Type B pancreatic cell (in vitro differentiated cells): ENCODE data around the gene PYGM. TPM values are rescaled to one million over a fixed set of nuclear protein-coding genes. Genes with fewer than 3 reads are reported as not detected.

Experiments
- DNase-seq: peaks from one replicate; pipeline ENCODE4 v3.0.0; 2021; ENCODE audit warnings: mixed read lengths; ENCODE audit not compliant: unreplicated experiment; ENCODE audit errors: extremely low spot score
- H3K27ac Mint-ChIP-seq: 2 replicates; pipeline ENCODE4 v1.8.0; 2021; ENCODE audit warnings: mild to moderate bottlenecking, mixed read lengths
- H3K27me3 Mint-ChIP-seq: 2 replicates; pipeline ENCODE4 v1.8.0; 2021; ENCODE audit warnings: mixed read lengths
- H3K36me3 Mint-ChIP-seq: 2 replicates; pipeline ENCODE4 v1.8.0; 2021; ENCODE audit warnings: mixed read lengths
- H3K4me1 Mint-ChIP-seq: one replicate; pipeline ENCODE4 v1.8.0; 2021; ENCODE audit warnings: mixed read lengths; ENCODE audit not compliant: unreplicated experiment
- H3K4me3 Mint-ChIP-seq: 2 replicates; pipeline ENCODE4 v1.8.0; 2021; ENCODE audit warnings: mild to moderate bottlenecking, mixed read lengths
- H3K9me3 Mint-ChIP-seq: 2 replicates; pipeline ENCODE4 v1.8.0; 2021; ENCODE audit warnings: mixed read lengths
- CTCF ChIP-seq: fragments of 200-600 bp; sonication (generic); conservative IDR thresholded peaks from 2 replicates; pipeline ENCODE4 v1.5.0; 2021; ENCODE audit warnings: antibody characterized with exemption, mild to moderate bottlenecking
- total RNA-seq: library from RNA; stranded (reverse); gene quantifications from 2 replicates; pipeline ENCODE4 v1.2.1, GENCODE V29; 2021; ENCODE audit warnings: low replicate concordance

Gene PYGM
- total RNA-seq, 1 donor from 2014 or later = 239 TPM

DNA sequence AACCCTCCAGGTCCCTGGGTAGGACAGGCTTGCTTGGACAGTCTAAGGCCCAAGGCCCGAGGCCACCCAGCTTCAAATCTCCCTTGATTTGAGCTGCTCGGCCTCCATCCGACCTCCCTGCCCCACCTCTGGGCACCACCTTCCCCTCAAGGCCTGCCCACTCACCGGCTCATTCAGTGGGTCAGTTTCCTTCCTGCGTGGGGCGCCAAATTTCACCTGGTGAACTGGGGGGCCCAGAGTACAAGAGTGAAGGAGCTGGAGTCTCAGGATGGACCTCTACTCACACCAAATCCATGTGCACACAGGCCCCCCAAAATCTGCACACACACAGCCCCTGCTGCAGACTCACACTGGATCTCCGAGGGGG lies 39.5 kb upstream of the PYGM start:
- no peak for TF ChIP-seq CTCF
- Mint-ChIP-seq H3K27me3 (no peaks in the 10 kb centered on the region), H3K27ac (no peak overlapping the region), H3K9me3 (no peaks in the 10 kb centered on the region), H3K4me1 (peaks cover 8% of the 10 kb centered on the region), H3K36me3 (no peaks in the 10 kb centered on the region), H3K4me3 (no peak overlapping the region)
- DNase-seq = no peak

DNA sequence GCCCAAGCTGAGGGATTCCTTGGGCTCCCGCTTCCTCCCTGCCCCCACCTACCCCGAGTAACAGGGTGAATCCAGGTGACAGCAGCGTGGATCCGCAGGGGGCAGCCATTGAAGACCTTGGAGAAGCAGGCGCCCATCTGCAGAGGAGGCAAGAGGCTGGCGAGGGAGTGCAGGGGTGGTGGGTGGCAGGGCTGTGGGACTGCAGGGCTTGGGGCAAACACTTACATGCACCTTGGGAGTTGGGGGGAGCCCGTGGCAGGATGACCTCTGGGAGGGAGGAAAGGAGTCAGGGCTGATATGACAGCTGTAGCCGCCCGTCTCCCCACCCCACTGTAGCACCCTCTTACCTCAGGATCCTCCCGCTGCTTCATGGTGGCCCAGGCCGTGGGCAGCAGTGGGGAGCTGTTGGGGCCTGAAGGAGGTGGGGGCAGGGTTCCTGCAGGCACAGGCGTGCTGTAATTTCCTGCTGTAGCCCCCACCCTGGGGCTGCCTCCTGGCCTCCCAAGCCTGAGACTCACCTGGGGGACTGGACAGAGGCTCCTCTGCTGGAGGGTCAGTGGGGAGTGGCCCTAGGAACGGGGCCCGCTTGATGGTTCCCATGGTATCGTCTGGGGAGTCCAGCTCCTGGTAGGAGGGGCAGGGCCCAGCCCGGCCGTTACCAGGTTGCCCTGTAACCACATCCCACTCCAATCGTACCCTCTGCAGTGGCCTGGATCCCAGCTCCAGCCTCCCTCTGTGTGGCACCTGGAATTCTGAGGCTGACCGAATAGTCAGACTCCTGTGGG lies 37.2 kb upstream of the PYGM start:
- H3K4me3 Mint-ChIP-seq = no peak overlapping the region
- no peaks in the 10 kb centered on the region for H3K4me1 Mint-ChIP-seq
- no peaks in the 10 kb centered on the region for H3K36me3 Mint-ChIP-seq
- H3K27me3 Mint-ChIP-seq = no peaks in the 10 kb centered on the region
- no peak for DNase-seq
- H3K27ac Mint-ChIP-seq = no peak overlapping the region
- no peak for TF ChIP-seq CTCF
- H3K9me3 Mint-ChIP-seq = no peaks in the 10 kb centered on the region

GRCh38 chr11:64796047-64796756 lies 36.4 kb upstream of the PYGM start:
- Mint-ChIP-seq H3K4me1 (no peaks in the 10 kb centered on the region), H3K27ac (no peak overlapping the region), H3K36me3 (no peaks in the 10 kb centered on the region), H3K9me3 (no peaks in the 10 kb centered on the region), H3K27me3 (no peaks in the 10 kb centered on the region), H3K4me3 (no peak overlapping the region)
- TF ChIP-seq CTCF = no peak
- no peak for DNase-seq

GRCh38 chr11:64794526-64794925 lies 34.8 kb upstream of the PYGM start:
- Mint-ChIP-seq H3K4me3 (no peak overlapping the region), H3K4me1 (no peaks in the 10 kb centered on the region), H3K36me3 (no peaks in the 10 kb centered on the region), H3K27me3 (no peaks in the 10 kb centered on the region), H3K27ac (no peak overlapping the region), H3K9me3 (no peaks in the 10 kb centered on the region)
- DNase-seq = no peak
- no peak for TF ChIP-seq CTCF

GRCh38 chr11:64793271-64794160 lies 33.7 kb upstream of the PYGM start:
- Mint-ChIP-seq H3K9me3 (no peaks in the 10 kb centered on the region), H3K4me1 (no peaks in the 10 kb centered on the region), H3K4me3 (no peak overlapping the region), H3K27ac (no peak overlapping the region), H3K27me3 (no peaks in the 10 kb centered on the region), H3K36me3 (no peaks in the 10 kb centered on the region)
- no peak for TF ChIP-seq CTCF
- no peak for DNase-seq
